ENCODE data around the gene SNAP47.

Gene SNAP47

DNA sequence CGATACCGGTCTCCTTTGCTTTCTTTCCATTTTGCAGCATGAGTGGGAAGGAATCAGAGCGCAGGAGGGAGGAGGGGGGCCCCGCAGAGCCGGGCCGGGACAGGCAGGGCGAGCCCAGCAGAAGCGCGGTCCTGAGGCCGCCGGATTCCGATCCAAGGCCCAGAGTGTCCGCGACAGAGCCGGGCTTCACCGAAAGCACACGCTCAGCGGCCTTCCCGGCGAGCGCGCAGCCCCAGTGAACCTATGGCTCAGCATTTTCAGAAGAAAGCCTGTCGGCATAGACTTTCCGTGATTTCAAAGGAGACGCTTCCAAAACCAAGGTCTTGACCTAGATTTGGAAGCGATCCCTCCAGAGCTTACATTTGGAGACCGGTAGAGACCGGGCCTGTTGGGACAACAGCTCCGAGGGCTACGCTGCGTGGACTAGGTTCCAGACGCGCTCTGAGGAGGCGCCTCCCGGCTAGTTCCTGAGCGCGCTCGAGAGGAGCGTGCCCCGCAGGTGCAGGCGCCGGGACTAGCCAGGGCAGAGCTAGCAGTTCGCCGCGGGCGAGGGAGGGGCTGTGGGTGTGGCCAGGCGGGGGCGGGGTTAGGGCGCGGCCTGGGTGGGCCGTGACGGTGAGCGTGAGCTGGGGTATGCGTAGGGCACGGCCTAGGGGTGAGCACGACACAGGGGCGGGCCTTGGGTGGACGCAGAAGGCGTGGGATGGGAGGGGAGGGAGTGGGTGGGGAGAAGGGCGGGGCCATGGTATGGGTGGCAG, 52.5 kb downstream of the SNAP47 start:
- DNase-seq: peak; percentile 83

- DNase-seq: peak; percentile 61
Observed at GRCh38 chr1:227788271-227789083, 53.2 kb downstream of the SNAP47 start.

GRCh38 chr1:227789084-227790033, 54.1 kb downstream of the SNAP47 start:
- DNase-seq: no peak

DNA sequence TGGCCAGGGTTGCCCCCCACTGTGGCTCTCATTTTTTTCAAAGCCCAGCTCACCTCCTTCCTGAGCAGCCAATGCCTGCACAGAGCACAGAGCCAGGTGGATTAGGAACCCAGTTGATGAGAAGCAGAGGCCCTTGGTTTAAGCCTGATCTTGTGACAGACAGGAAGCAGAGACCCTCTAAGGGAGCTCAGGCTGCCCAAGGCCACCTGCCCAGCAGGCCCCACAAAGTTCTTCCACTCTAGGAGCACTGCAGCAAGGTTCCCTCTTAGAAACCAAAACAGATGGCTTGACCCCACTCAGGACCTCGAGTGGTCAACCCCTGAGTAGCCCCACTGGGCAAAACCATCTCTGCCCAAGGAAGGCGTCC, 54.8 kb downstream of the SNAP47 start:
- no peak for DNase-seq

DNA sequence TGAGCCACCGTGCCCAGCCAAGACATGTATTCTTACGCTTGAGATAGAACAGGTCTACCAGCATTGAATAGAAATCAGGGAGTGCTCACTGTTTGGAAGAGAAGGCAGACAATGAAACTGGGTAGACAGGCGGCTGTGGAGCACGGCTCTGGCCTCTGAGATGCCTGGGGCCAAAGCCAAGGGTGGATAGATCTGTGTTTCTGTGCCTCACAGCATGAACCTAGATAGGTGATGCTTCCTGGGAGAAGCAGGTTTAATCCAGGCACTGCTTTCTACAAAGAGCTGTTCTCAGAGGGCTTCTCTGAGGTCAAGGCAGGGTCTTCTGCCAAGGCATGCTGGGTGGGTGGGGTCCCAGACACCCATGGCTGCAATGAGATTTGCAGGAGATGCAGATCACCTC, 55.6 kb downstream of the SNAP47 start:
- DNase-seq: no peak

DNA sequence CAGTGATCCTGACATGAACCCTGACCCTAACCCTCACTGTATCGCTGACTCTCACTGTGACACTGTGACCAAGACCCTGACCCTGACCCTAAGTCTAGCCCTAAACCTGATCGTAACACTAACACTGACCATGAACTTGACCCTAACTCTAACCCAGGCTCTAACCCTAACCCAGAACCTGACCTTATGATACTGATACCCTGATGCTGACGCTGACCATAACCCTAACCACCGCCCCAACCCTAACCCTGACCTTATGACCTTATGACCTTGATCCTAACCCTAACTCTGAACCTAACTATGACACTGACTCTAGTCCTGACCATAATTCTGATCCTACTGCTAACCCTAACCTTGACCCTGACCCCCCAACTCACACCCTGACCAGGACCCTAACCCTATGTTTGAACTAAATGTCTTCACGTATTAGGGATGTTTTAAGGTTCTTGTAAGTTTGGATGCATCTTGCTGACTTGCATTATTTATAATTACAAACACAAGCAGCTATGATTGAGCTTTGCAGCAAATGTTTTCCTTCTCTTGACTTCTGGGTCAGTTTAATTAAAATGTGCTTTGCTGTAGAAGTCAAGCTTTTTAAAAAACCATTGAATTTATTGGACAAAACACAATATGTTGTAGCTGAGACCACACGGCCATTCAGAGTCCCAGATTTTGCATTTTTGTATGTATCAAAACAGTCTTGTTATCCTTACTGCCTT, 56.3 kb downstream of the SNAP47 start:
- DNase-seq: no peak

DNA sequence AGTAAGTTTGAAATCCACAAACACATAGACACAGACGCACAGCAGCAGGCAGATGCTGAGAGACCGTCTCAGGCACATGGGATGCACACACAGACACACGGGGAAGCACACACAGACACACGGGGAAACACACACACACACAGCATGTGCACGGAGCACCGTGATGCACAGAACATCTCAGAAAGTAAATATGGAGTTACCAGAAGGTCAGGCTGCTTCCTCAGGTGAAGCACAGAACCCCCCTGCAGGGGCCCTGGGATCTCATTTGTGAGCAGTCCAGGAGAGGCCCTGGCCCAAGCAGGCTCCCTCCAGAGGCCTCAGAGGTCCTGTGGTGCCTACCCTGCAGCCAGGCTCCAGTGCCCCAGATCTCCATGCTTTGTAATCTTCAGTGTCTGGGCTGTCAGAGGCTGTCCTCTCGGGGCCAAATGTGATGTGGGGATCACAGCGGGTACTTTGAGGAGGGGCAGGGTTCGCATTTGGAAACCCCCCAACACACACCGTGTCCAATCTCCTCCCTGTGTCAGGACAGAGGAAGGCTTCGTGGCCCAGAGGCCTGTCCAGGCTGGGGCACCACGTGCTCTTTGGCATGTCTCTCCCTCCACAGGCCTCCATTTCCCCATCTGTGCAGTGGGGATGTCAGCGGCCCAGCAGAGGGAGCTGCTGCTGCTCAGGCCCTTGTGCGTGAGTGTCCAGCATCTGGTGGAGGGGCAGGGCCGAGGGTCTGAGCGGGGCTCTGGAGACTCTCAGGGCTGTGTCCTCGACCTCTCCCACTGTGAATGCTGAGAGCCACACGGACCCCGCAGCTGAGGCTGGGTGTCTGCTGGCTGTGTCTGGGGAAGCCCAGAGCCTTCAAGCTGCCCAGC, 57.2 kb downstream of the SNAP47 start:
- DNase-seq: no peak

- no peak for DNase-seq
Observed at GRCh38 chr1:227793079-227793947, 58.1 kb downstream of the SNAP47 start.

- peak; percentile 28 for DNase-seq
Observed at GRCh38 chr1:227793948-227794816, 58.9 kb downstream of the SNAP47 start.

- no peak for DNase-seq
Observed at GRCh38 chr1:227794817-227795192, 59.6 kb downstream of the SNAP47 start.

- DNase-seq: no peak
Observed at GRCh38 chr1:227795732-227796131, 60.5 kb downstream of the SNAP47 start.

GRCh38 chr1:227796359-227796915, 61.2 kb downstream of the SNAP47 start:
- DNase-seq: no peak

DNA sequence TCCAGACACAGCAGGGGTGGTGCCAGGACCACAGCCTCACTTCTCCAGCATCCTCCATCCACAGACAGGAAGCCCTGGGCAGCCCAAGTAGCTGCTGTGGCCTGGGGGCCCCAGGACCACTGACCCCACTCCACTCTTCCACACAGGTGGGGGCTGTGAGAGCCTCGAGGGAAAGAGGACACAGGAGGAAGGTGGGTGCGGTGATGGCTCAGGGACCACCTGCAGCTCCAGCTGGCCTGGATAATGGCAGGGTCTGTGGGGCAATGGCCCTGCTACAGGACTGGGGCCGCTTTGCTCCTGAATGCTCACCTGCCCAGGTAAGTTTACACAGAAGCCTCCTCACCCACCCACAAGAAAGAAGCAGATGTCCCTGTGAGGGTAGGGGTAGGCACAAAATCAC, 61.9 kb downstream of the SNAP47 start:
- no peak for DNase-seq

GRCh38 chr1:227797625-227798024, 62.4 kb downstream of the SNAP47 start:
- DNase-seq: no peak

DNA sequence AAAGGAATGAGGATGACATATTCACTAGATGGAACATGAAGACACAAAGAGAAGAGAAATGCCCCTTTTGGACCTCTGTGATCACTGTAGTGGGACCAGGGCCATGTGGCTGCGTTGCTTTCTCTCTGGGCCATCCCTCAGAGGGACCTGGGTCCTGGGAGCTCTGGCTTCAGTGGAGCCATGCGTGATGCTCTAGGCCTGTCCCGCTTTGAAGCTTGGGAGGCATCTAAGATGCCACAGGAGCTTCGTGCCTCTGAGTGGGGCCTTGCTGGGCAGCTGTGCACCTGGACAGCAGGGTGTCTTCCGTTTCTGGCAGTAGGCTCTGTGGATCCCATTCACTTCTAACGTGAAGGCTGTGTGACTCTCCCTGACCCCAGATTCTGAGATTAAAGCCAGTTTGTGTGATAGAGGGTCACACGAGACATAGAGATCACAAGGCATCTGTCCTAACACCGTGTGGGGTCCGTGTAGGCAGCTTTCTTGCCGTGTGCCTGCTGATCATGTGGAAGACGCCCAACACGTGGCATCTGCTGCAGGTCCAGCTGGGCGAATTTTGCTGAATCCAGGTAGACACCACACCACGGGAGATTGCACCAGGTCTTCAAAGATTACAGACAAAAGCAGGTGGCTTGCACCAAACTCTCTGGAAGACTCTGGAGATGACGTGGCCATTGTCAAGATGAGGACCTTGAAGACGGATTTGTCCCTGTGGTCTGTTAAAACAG, 63.0 kb downstream of the SNAP47 start:
- DNase-seq: no peak

- DNase-seq: no peak
Observed at GRCh38 chr1:227799756-227800155, 64.5 kb downstream of the SNAP47 start.

DNA sequence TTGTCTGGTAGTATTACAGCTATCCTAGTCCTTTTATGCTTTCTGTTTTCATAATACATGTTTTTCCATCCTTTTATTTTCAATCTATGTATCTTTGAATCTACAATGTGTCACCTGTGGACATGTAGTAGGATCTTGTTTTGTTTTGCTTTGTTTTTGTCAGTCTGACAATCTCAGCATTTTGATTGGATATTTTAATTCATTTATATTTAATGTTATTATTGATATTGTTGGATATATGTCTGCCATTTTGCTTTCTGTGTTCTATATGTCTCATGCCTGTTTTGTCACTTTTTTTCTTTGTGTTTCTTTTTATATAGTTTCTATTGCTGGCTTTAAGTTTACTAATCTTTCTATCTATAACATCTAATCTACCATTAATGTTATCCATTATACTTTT, 68.7 kb downstream of the SNAP47 start:
- DNase-seq: no peak

DNA sequence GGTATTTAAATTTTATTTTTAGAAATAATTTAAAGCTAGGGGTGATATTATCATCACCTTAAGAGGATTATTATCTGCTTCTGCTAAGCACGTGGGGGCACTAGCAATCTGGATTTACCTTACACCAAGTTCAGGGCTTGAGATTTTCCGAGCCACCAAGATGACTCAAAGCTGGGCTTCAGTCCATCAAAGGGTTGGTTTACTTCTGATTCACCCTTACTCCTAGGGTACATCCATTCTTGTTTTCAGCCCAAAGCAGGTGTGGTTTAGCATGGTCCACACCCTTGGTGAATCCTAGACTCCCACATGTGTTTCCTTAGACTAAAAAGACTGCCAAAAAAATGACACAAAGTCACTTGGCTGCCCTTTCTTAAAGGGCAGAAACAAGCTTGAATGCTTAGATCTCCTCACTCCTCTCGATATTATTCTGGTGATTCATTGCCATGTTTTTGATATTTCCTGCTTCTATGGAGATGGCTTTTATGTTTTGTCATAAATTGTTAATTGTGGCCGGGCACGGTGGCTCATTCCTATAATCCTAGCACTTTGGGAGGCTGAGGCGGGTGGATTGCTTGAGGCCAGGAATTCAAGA, 70.5 kb downstream of the SNAP47 start:
- DNase-seq: no peak

Measured in NCI-H1694 (cell line).